Adrenal gland (tissue), 5 donors: ENCODE results near the gene SGPL1.

Source experiments
- CTCF ChIP-seq, 6 experiments: fragments of 450-650 bp in 4 of 6; fragments of 200-600 bp in 2 of 6; sonication (generic) in 1 of 6; IDR thresholded peaks; 1 replicate in 5 of 6; 2 replicates in 1 of 6; pipeline versions ENCODE4 v1.5.1 to v1.8.0; 2016 to 2021; ENCODE audit warnings: antibody characterized with exemption in 6 of 6, mild to moderate bottlenecking in 2 of 6, moderate library complexity in 1 of 6
- POLR2A ChIP-seq, 2 donors: fragments of 450-650 bp; IDR thresholded peaks; one replicate each; pipeline ENCODE4 v1.6.1; 2017; ENCODE audit warnings: antibody characterized with exemption in 2 of 2, mild to moderate bottlenecking in 2 of 2, moderate library complexity in 1 of 2
- donor health status: DM: no; HTN: no; CAD: no.

- TF ChIP-seq POLR2A (IDR thresholded peaks at IDR 0.05) (no peak), CTCF (IDR thresholded peaks at IDR 0.05) (no peak)
These were observed 11.8 kb upstream of the SGPL1 start for GRCh38 chr10:70803775-70804420.
